Tibial nerve (tissue), 3 donors: ENCODE measurements around the gene LLGL1.

Experiments used
- CTCF ChIP-seq, 5 experiments: fragments of 200-600 bp in 3 of 5; fragments of 450-650 bp in 2 of 5; sonication (generic) in 3 of 5; IDR thresholded peaks; one replicate each; pipeline ENCODE4 v1.5.1; 2016 to 2019; ENCODE audit warnings: antibody characterized with exemption in 5 of 5, mild to moderate bottlenecking in 3 of 5, moderate library complexity in 2 of 5
- POLR2A ChIP-seq, 2 donors: fragments of 450-650 bp; IDR thresholded peaks; one replicate each; pipeline ENCODE4 v1.6.1; 2017; ENCODE audit warnings: antibody characterized with exemption in 2 of 2, mild to moderate bottlenecking in 2 of 2, moderate library complexity in 2 of 2

- TF ChIP-seq CTCF (IDR thresholded peaks at IDR 0.05) (no peak), POLR2A (IDR thresholded peaks at IDR 0.05) (no peak)
These were observed 11.1 kb downstream of the LLGL1 start for GRCh38 chr17:18236494-18236893.
